Muscle layer of colon (tissue), 2 donors: ENCODE data around the gene PRKG1.
"Not testable (repeated sequence)": the region's sequence is repeated elsewhere in the genome, so short reads cannot be mapped to it uniquely, and the experiment has no call there.

Source experiments
- H3K27ac ChIP-seq: one replicate; pipeline ENCODE4 v1.7.0; 2013; ENCODE audit warnings: low read depth, mild to moderate bottlenecking, low read length, moderate library complexity
- H3K27me3 ChIP-seq, 2 donors: one replicate each; pipeline ENCODE4 v1.7.0; 2013; ENCODE audit warnings: low read length in 2 of 2, mild to moderate bottlenecking in 2 of 2; ENCODE audit not compliant: insufficient read depth in 2 of 2, control insufficient read depth in 1 of 2
- H3K36me3 ChIP-seq: one replicate; pipeline ENCODE4 v1.7.0; 2013; ENCODE audit warnings: mild to moderate bottlenecking, low read length; ENCODE audit not compliant: insufficient read depth
- H3K4me1 ChIP-seq: one replicate; pipeline ENCODE4 v1.7.0; 2013; ENCODE audit warnings: mild to moderate bottlenecking, low read length; ENCODE audit not compliant: insufficient read depth
- H3K4me3 ChIP-seq, 2 donors: one replicate each; pipeline ENCODE4 v1.7.0; 2013; ENCODE audit warnings: low read length in 2 of 2, low read depth in 1 of 2, mild to moderate bottlenecking in 1 of 2, moderate library complexity in 1 of 2
- H3K9ac ChIP-seq: one replicate; pipeline ENCODE4 v1.7.0; 2013; ENCODE audit warnings: low read length
- H3K9me3 ChIP-seq: one replicate; pipeline ENCODE4 v1.7.0; 2013; ENCODE audit warnings: mild to moderate bottlenecking, low read length
- donor health status: abdominal sarcoma.
- donor health status: Adenocarcinoma of cecum.

The PRKG1 gene

DNA sequence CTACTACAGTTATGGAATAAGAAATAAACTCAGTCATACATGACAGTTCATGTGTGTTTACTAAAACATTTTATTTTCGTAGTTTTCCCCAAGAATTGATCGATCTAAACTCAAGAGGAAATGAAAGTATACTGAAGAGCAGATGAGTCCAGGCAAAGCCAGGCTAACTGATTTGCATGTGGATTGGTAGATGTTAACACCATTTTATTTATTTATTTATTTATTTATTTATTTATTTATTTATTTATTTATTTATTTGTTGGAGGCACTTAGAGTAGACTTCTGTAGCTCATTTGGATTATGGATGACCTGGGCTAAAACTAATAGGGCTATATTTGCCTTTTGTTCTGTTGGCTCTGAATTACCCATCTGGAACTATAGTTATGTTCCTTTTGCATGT lies 1171.3 kb downstream of the PRKG1 start:
- no peak overlapping the region for H3K27ac ChIP-seq
- H3K9ac ChIP-seq = no peak overlapping the region
- H3K4me1 ChIP-seq = no peaks in the 10 kb centered on the region
- no peaks in the 10 kb centered on the region for H3K27me3 ChIP-seq
- no peaks in the 10 kb centered on the region for H3K9me3 ChIP-seq
- H3K4me3 ChIP-seq = no peak overlapping the region
- no peaks in the 10 kb centered on the region for H3K36me3 ChIP-seq

DNA sequence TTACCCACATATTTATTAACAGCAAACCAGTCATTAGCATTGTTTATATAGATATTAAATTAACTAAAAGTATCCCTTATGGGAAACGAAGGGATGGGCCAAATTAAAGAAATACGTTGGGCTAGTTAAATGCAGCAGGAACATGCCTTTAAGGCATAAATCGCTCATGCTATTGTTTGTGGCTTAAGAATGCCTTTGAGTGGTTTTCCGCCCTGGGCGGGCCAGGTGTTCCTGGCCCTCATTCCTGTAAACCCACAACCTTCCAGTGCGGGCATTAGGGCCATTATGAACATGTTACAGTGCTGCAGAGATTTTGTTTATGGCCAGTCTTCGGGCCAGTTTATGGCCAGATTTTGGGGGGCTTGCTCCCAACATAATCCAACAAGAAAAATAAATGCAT lies 1173.6 kb downstream of the PRKG1 start:
- not testable (repeated sequence) for H3K27me3 ChIP-seq, H3K9me3 ChIP-seq, H3K27ac ChIP-seq, H3K36me3 ChIP-seq, H3K9ac ChIP-seq, H3K4me3 ChIP-seq, H3K4me1 ChIP-seq

- no peak overlapping the region for H3K4me3 ChIP-seq
- H3K27ac ChIP-seq = no peak overlapping the region
- no peaks in the 10 kb centered on the region for H3K36me3 ChIP-seq
- no peaks in the 10 kb centered on the region for H3K9me3 ChIP-seq
- H3K27me3 ChIP-seq = no peaks in the 10 kb centered on the region
- no peaks in the 10 kb centered on the region for H3K4me1 ChIP-seq
- H3K9ac ChIP-seq = no peak overlapping the region
Measured at GRCh38 chr10:52248697-52249306, 1174.5 kb downstream of the PRKG1 start.

DNA sequence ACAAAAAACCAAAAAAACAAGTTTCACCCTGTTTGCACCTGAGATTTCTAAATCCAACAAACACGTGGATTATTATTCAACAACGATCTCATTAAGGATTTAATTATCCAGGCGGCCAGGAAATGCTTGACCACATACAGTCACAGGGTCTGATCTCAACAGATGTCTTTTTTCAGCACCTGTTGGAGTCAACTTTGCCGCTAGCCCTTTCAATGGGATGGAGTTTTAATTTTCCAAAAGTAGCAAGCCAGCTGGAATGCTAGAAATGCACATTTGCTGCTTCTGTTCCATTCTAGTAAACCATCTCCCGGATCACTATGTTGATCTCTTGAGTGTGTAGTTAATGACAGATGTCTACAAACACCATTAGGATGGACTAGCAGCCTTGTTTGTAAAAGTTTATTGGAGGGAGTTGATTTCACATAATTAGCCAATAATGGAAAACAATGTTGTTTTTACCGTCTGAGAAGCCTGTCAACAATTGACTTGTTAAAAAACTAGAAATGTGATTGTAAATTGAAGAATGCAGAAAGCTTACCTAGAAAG lies 1175.6 kb downstream of the PRKG1 start:
- Histone ChIP-seq H3K36me3 (no peaks in the 10 kb centered on the region), H3K27me3 (no peaks in the 10 kb centered on the region), H3K27ac (no peak overlapping the region), H3K4me3 (no peak overlapping the region), H3K9me3 (no peaks in the 10 kb centered on the region), H3K9ac (no peak overlapping the region), H3K4me1 (no peaks in the 10 kb centered on the region)

DNA sequence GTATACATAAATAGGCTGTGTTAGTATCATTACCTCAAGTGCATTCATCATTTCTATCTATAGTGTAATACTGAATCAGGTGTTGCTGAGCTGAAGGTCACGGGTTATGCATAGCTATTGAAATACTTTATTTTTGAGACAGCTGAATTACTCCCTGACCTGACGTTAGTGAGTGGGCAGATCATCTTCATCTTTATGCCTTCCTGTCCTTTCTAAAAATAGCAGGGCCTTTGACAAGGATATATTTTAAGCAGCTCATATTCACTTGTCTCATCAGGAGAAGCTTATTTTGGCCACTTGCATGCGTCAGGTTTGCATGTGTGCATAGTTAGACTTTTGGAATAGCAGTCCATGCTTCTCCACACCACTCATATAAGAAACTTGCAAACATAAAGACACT lies 1176.2 kb downstream of the PRKG1 start:
- H3K4me1 ChIP-seq = no peaks in the 10 kb centered on the region
- no peak overlapping the region for H3K27ac ChIP-seq
- H3K9ac ChIP-seq = no peak overlapping the region

GRCh38 chr10:52252307-52252706 lies 1178.0 kb downstream of the PRKG1 start:
- Histone ChIP-seq H3K36me3 (no peaks in the 10 kb centered on the region), H3K9ac (no peak overlapping the region), H3K4me3 (no peak overlapping the region), H3K27ac (no peak overlapping the region), H3K4me1 (no peaks in the 10 kb centered on the region), H3K9me3 (no peaks in the 10 kb centered on the region), H3K27me3 (no peaks in the 10 kb centered on the region)

More for the DNA sequence above, 1176.2 kb downstream of the PRKG1 start:
- H3K9me3 ChIP-seq = no peaks in the 10 kb centered on the region
- no peak overlapping the region for H3K4me3 ChIP-seq
- no peaks in the 10 kb centered on the region for H3K36me3 ChIP-seq
- no peaks in the 10 kb centered on the region for H3K27me3 ChIP-seq

- peaks cover 6% of the 10 kb centered on the region for H3K4me1 ChIP-seq
- H3K36me3 ChIP-seq = no peaks in the 10 kb centered on the region
- no peak overlapping the region for H3K9ac ChIP-seq
- no peaks in the 10 kb centered on the region for H3K27me3 ChIP-seq
- no peak overlapping the region for H3K27ac ChIP-seq
- no peaks in the 10 kb centered on the region for H3K9me3 ChIP-seq
- H3K4me3 ChIP-seq = no peak overlapping the region
Measured at GRCh38 chr10:52256832-52257691, 1182.8 kb downstream of the PRKG1 start.

- Histone ChIP-seq H3K36me3 (no peaks in the 10 kb centered on the region), H3K27me3 (no peaks in the 10 kb centered on the region), H3K4me3 (no peak overlapping the region), H3K27ac (no peak overlapping the region), H3K4me1 (peaks cover 6% of the 10 kb centered on the region), H3K9ac (no peak overlapping the region), H3K9me3 (no peaks in the 10 kb centered on the region)
Measured at GRCh38 chr10:52257692-52258075, 1183.4 kb downstream of the PRKG1 start.

DNA sequence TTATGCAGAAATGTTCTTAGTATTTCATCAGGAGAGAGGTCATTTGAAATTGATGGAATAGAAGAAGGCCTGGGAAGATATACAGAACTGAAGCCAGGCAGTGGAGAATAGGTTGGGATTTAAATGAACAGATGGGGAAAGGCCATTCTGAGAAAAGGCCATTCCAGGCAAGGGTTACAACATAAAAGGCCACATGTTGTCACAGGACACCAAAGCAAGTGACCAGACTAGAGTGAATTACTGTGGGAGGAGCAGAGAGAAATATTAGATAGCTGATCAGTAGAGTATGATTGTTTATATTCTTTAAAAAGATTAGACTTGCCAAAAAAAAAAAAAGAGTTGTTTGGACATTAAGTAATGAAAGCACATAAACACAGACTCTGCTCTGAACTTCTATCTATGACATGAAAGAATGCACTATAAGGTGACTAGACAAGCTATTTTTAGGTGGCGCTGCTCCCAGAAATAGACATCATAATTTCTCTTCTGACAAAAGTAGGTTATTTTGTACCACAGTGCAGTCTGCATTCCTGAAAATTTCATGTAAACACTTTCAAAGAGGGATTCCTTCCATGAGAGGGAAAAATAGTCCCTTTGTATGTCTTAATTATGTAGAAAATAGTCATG lies 1184.6 kb downstream of the PRKG1 start:
- Histone ChIP-seq H3K4me1 (peaks cover 6% of the 10 kb centered on the region), H3K4me3 (no peak overlapping the region), H3K9ac (no peak overlapping the region), H3K27me3 (no peaks in the 10 kb centered on the region), H3K27ac (no peak overlapping the region), H3K9me3 (no peaks in the 10 kb centered on the region), H3K36me3 (no peaks in the 10 kb centered on the region)

DNA sequence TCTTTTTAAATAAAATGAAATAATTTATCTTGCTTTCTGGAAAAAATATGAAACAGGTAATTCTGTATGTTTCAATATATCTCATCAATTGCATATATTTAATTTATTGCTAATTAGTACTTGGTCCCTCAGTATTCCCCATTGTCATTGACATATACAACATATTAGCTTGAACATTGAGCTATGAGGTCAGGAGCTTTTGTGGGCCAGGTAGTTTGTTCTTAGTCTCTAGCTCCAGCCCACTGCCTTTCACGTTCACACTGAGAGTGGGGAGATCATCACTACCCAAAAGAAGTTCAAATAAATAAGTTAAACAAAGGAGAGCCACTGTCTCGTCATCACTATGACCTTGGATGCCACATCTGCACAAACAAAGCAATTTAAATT lies 1185.1 kb downstream of the PRKG1 start:
- Histone ChIP-seq H3K9ac (no peak overlapping the region), H3K9me3 (no peaks in the 10 kb centered on the region), H3K36me3 (no peaks in the 10 kb centered on the region), H3K27me3 (no peaks in the 10 kb centered on the region), H3K27ac (no peak overlapping the region), H3K4me3 (no peak overlapping the region), H3K4me1 (peaks cover 6% of the 10 kb centered on the region)

- Histone ChIP-seq H3K36me3 (no peaks in the 10 kb centered on the region), H3K27ac (no peak overlapping the region), H3K4me3 (no peak overlapping the region), H3K27me3 (no peaks in the 10 kb centered on the region), H3K9me3 (no peaks in the 10 kb centered on the region), H3K4me1 (peaks cover 6% of the 10 kb centered on the region), H3K9ac (no peak overlapping the region)
Measured at GRCh38 chr10:52261362-52261761, 1187.1 kb downstream of the PRKG1 start.
